ENCODE data around the gene LMCD1.

The LMCD1 gene

GRCh38 chr3:8501371-8502131 is at the start of gene LMCD1:
Gene LMCD1 (plus strand): TSS chr3:8501823. CDS start chr3:8501939, 116 bp downstream.
- peak; percentile 70 to 74 for DNase-seq (ENCODE audit: low read depth in 2 of 2)

- no peak for DNase-seq (ENCODE audit: low read depth in 2 of 2)
Measured at GRCh38 chr3:8452112-8452511, 49.5 kb upstream of the LMCD1 start.

GRCh38 chr3:8453153-8453552 is 48.5 kb upstream of the LMCD1 start:
- no peak for DNase-seq (ENCODE audit: low read depth in 2 of 2)

GRCh38 chr3:8455526-8456411 is 45.9 kb upstream of the LMCD1 start:
- DNase-seq (ENCODE audit: low read depth in 2 of 2): no peak

GRCh38 chr3:8456412-8456811 is 45.2 kb upstream of the LMCD1 start:
- DNase-seq (ENCODE audit: low read depth in 2 of 2): no peak

GRCh38 chr3:8457039-8457438 is 44.6 kb upstream of the LMCD1 start:
- DNase-seq (ENCODE audit: low read depth in 2 of 2): no peak

- no peak for DNase-seq (ENCODE audit: low read depth in 2 of 2)
Measured at GRCh38 chr3:8458238-8458661, 43.4 kb upstream of the LMCD1 start.

GRCh38 chr3:8458711-8459110 is 42.9 kb upstream of the LMCD1 start:
- no peak for DNase-seq (ENCODE audit: low read depth in 2 of 2)

GRCh38 chr3:8460050-8460708 is 41.4 kb upstream of the LMCD1 start:
- no peak for DNase-seq (ENCODE audit: low read depth in 2 of 2)

GRCh38 chr3:8460815-8461456 is 40.7 kb upstream of the LMCD1 start:
- DNase-seq (ENCODE audit: low read depth in 2 of 2): no peak

- DNase-seq (ENCODE audit: low read depth in 2 of 2): no peak
Measured at GRCh38 chr3:8464668-8465067, 37.0 kb upstream of the LMCD1 start.

- no peak for DNase-seq (ENCODE audit: low read depth in 2 of 2)
Measured at GRCh38 chr3:8466526-8466925, 35.1 kb upstream of the LMCD1 start.

GRCh38 chr3:8470801-8471200 is 30.8 kb upstream of the LMCD1 start:
- no peak for DNase-seq (ENCODE audit: low read depth in 2 of 2)

- no peak for DNase-seq (ENCODE audit: low read depth in 2 of 2)
Measured at GRCh38 chr3:8472549-8472948, 29.1 kb upstream of the LMCD1 start.

GRCh38 chr3:8473029-8473428 is 28.6 kb upstream of the LMCD1 start:
- DNase-seq (ENCODE audit: low read depth in 2 of 2): no peak

GRCh38 chr3:8473990-8474389 is 27.6 kb upstream of the LMCD1 start:
- no peak for DNase-seq (ENCODE audit: low read depth in 2 of 2)

- no peak for DNase-seq (ENCODE audit: low read depth in 2 of 2)
Measured at GRCh38 chr3:8474991-8475390, 26.6 kb upstream of the LMCD1 start.

- no peak for DNase-seq (ENCODE audit: low read depth in 2 of 2)
Measured at GRCh38 chr3:8480699-8481098, 20.9 kb upstream of the LMCD1 start.

GRCh38 chr3:8481380-8481779 is 20.2 kb upstream of the LMCD1 start:
- no peak for DNase-seq (ENCODE audit: low read depth in 2 of 2)

- no peak for DNase-seq (ENCODE audit: low read depth in 2 of 2)
Measured at GRCh38 chr3:8482263-8482662, 19.4 kb upstream of the LMCD1 start.

- DNase-seq (ENCODE audit: low read depth in 2 of 2): no peak
Measured at GRCh38 chr3:8482960-8483665, 18.5 kb upstream of the LMCD1 start.
